K562 (cell line): Measurements from ENCODE around the gene IPCEF1. TPM values are rescaled to one million over a fixed set of nuclear protein-coding genes. Genes with fewer than 3 reads are reported as not detected.

Experiments used
- ATAC-seq: fragments of 200-7000 bp; cut with Tn5 transposase; 3 replicates; pipeline ENCODE4 v1.9.1; 2020; ENCODE audit warnings: moderate library complexity
- BruUV-seq: library from RNA; stranded (reverse); fragments of 400-500 nt; replicated peaks from 2 replicates; lab custom pipeline; 2021; lab: Mats Ljungman, UMichigan
- CTCF ChIA-PET: fragments of 300-600 bp; formaldehyde crosslinking; extraction: SDS; loops from one replicate; lab custom pipeline; 2021; ENCODE audit warnings: low intra/inter-chr PET ratio; lab: Yijun Ruan, JAX
- POLR2A ChIA-PET: fragments of 300-600, 350-650 bp; sonication (Branson Sonifier 250); formaldehyde crosslinking; extraction: SDS; loops from one replicate; lab custom pipeline; 2021; ENCODE audit warnings: antibody characterized with exemption, inconsistent platforms; lab: Yijun Ruan, JAX
- DNase-seq, 4 experiments: peaks; one replicate each; pipeline versions ENCODE4 v3.0.0 to v3.0.0-alpha.2; 2011 to 2018; ENCODE audit warnings: low spot score in 3 of 4, mixed read lengths in 3 of 4; ENCODE audit errors: extremely low read depth in 1 of 4
- FAIRE-seq: peaks from 2 replicates; lab custom pipeline; 2011; peaks lifted over from hg19 to GRCh38; lab: Jason Lieb, UNC
- H2AFZ ChIP-seq: 2 replicates; pipeline ENCODE4 v1.6.0; 2011; ENCODE audit warnings: low read depth, low read length, control low read depth, inconsistent platforms
- H3K27ac ChIP-seq: fragments of 200-600 bp; 3 replicates; pipeline ENCODE4 v1.8.0; 2011; ENCODE audit warnings: low read depth, mild to moderate bottlenecking, control low read depth, inconsistent platforms, low read length, moderate library complexity, mixed read lengths; ENCODE audit errors: extremely low read depth
- H3K27me3 ChIP-seq, 2 experiments: fragments of 300-600 bp in 1 of 2; 2 replicates in 1 of 2; 3 replicates in 1 of 2; pipeline versions ENCODE4 v1.6.0 to v1.8.0; 2011; ENCODE audit warnings: inconsistent platforms in 2 of 2, low read length in 2 of 2, mild to moderate bottlenecking in 1 of 2, mixed read lengths in 1 of 2, moderate library complexity in 1 of 2; ENCODE audit not compliant: control insufficient read depth in 2 of 2, insufficient read depth in 2 of 2
- H3K36me3 ChIP-seq: fragments of 300-600 bp; 3 replicates; pipeline ENCODE4 v1.8.0; 2011; ENCODE audit warnings: mild to moderate bottlenecking, low read length, inconsistent platforms; ENCODE audit not compliant: control insufficient read depth, insufficient read depth
- H3K4me1 ChIP-seq, 2 experiments: fragments of 200-600 bp in 1 of 2; replicated peaks in 1 of 2; 2 replicates in 1 of 2; 3 replicates in 1 of 2; pipeline versions ENCODE4 v1.5.1 to v1.8.0; 2011; ENCODE audit warnings: inconsistent platforms in 2 of 2, low read length in 2 of 2, mild to moderate bottlenecking in 1 of 2, mixed read lengths in 1 of 2, moderate library complexity in 1 of 2; ENCODE audit not compliant: control insufficient read depth in 2 of 2, insufficient read depth in 2 of 2
- H3K4me2 ChIP-seq: 2 replicates; pipeline ENCODE4 v1.6.1; 2011; ENCODE audit warnings: low read length, control low read depth, inconsistent platforms, mixed read lengths; ENCODE audit not compliant: insufficient read depth
- H3K4me3 ChIP-seq: fragments of 200-600 bp; sonication (generic), shearing (Covaris generic); 2 replicates; pipeline ENCODE4 v1.5.1; 2016; ENCODE audit warnings: control low read depth, inconsistent platforms
- H3K79me2 ChIP-seq: fragments of 200-600 bp; 3 replicates; pipeline ENCODE4 v1.8.0; 2011; ENCODE audit warnings: low read length, inconsistent platforms; ENCODE audit not compliant: control insufficient read depth, insufficient read depth
- H3K9ac ChIP-seq, 2 experiments: 2 replicates each; pipeline versions ENCODE4 v1.6.0 to v1.6.1; 2011; ENCODE audit warnings: low read depth in 2 of 2, low read length in 2 of 2, control low read depth in 1 of 2, inconsistent platforms in 1 of 2, mild to moderate bottlenecking in 1 of 2, mixed read lengths in 1 of 2; ENCODE audit not compliant: insufficient read depth in 1 of 2
- H3K9me1 ChIP-seq: one replicate; pipeline ENCODE4 v1.6.0; 2011; ENCODE audit warnings: inconsistent platforms, mild to moderate bottlenecking, low read length, moderate library complexity; ENCODE audit not compliant: control insufficient read depth, insufficient read depth
- H3K9me3 ChIP-seq: replicated peaks from 2 replicates; pipeline ENCODE4 v1.5.1; 2011; ENCODE audit warnings: low read depth, low read length, inconsistent platforms; ENCODE audit not compliant: control insufficient read depth, insufficient read depth
- H4K20me1 ChIP-seq: replicated peaks from 2 replicates; pipeline ENCODE4 v1.6.1; 2011; ENCODE audit warnings: low read length, inconsistent platforms, mixed read lengths; ENCODE audit not compliant: control insufficient read depth, insufficient read depth
- ARHGAP35 ChIP-seq: fragments of 450-650 bp; IDR thresholded peaks from 2 replicates; pipeline ENCODE4 v1.6.1; 2018; ENCODE audit not compliant: partially characterized antibody
- CCNT2 ChIP-seq: IDR thresholded peaks from 2 replicates; pipeline ENCODE4 v1.6.1; 2011; ENCODE audit warnings: borderline replicate concordance, low read depth, mild to moderate bottlenecking, moderate library complexity, mixed read lengths, low read length; ENCODE audit not compliant: insufficient read length; ENCODE audit errors: extremely low read depth
- DNMT1 ChIP-seq: fragments of 450-650 bp; IDR thresholded peaks from 2 replicates; pipeline ENCODE4 v1.6.1; 2016; ENCODE audit warnings: antibody characterized with exemption, mild to moderate bottlenecking
- EGR1 ChIP-seq: fragments of 450-650 bp; conservative IDR thresholded peaks from 2 replicates; pipeline ENCODE4 v1.6.1; 2017; ENCODE audit warnings: mild to moderate bottlenecking
- ETV5 ChIP-seq: sonication (generic); formaldehyde crosslinking; IDR thresholded peaks from 2 replicates; pipeline ENCODE4 v1.4.0; 2020; ENCODE audit warnings: low read depth, mild to moderate bottlenecking, missing genetic modification reagents
- GABPB2 ChIP-seq: fragments of 250-450 bp; sonication (Bioruptor Pico); conservative IDR thresholded peaks from 2 replicates; pipeline ENCODE4 v1.5.1; 2021; ENCODE audit warnings: mild to moderate bottlenecking
- KAT2B ChIP-seq: IDR thresholded peaks from one replicate; pipeline ENCODE4 v1.6.1; 2012; ENCODE audit warnings: low read depth, mild to moderate bottlenecking, control low read depth, inconsistent platforms, low read length, moderate library complexity
- MEF2A ChIP-seq: IDR thresholded peaks from 2 replicates; pipeline ENCODE4 v1.6.1; 2011; ENCODE audit warnings: low read depth, mild to moderate bottlenecking, low read length, moderate library complexity; ENCODE audit not compliant: control insufficient read depth
- MEIS2 ChIP-seq: fragments of 450-650 bp; IDR thresholded peaks from 2 replicates; pipeline ENCODE4 v1.6.1; 2014; ENCODE audit warnings: mild to moderate bottlenecking; ENCODE audit not compliant: partially characterized antibody
- NEUROD1 ChIP-seq: fragments of 150-350 bp; IDR thresholded peaks from 2 replicates; pipeline ENCODE4 v1.6.1; 2014; ENCODE audit warnings: borderline replicate concordance, low read length, low read depth; ENCODE audit not compliant: partially characterized antibody
- TBP ChIP-seq: optimal IDR thresholded peaks from 2 replicates; pipeline ENCODE3; 2011; ENCODE audit warnings: low read depth, low read length, improper control_type of control experiment
- TFAM ChIP-seq: fragments of 250-450 bp; sonication (Bioruptor Pico); conservative IDR thresholded peaks from 2 replicates; pipeline ENCODE4 v1.5.0; 2021; ENCODE audit warnings: mild to moderate bottlenecking, moderate library complexity
- ZC3H4 ChIP-seq: sonication (generic); formaldehyde crosslinking; IDR thresholded peaks from 2 replicates; pipeline ENCODE4 v1.9.0; 2021; ENCODE audit warnings: missing genetic modification reagents, borderline replicate concordance
- ZFP30 ChIP-seq: fragments of 250-450 bp; sonication (Bioruptor Pico); IDR thresholded peaks from 2 replicates; pipeline ENCODE4 v1.8.0; 2022; ENCODE audit warnings: moderate library complexity, mild to moderate bottlenecking, inconsistent platforms, borderline replicate concordance
- ZNF175 ChIP-seq: fragments of 200-800 bp; sonication (Bioruptor generic); IDR thresholded peaks from 2 replicates; pipeline ENCODE4 v1.6.1; 2016; ENCODE audit warnings: low read depth, mild to moderate bottlenecking, missing genetic modification characterization, missing compliant biosample characterization
- ZNF239 ChIP-seq: fragments of 250-450 bp; sonication (Bioruptor Pico); IDR thresholded peaks from 2 replicates; pipeline ENCODE4 v1.4.0; 2020; ENCODE audit warnings: mild to moderate bottlenecking
- ZNF644 ChIP-seq: fragments of 200-800 bp; sonication (Bioruptor generic); IDR thresholded peaks from 2 replicates; pipeline ENCODE4 v1.6.1; 2016; ENCODE audit warnings: low read depth, missing genetic modification characterization, missing compliant biosample characterization
- ZNF785 ChIP-seq: fragments of 250-450 bp; sonication (Bioruptor Pico); IDR thresholded peaks from 2 replicates; pipeline ENCODE4 v1.4.0; 2020; ENCODE audit warnings: mild to moderate bottlenecking
- WGBS: fragments of 100-300 bp; shearing (Covaris generic); methylation state at CpG from one replicate; pipeline ENCODE4 v1.1.6; 2016; ENCODE audit warnings: low coverage, mixed read lengths; ENCODE audit not compliant: insufficient coverage; ENCODE audit errors: missing lambda C conversion rate; 5-methylcytosine and 5-hydroxymethylcytosine counted together
- in situ Hi-C: fragments of 300-500 bp; cut with MboI; formaldehyde crosslinking; loops from 4 replicates; pipeline ENCODE4 v1.15.0; 2018; ENCODE audit warnings: inconsistent platforms, mixed read lengths
- intact Hi-C: fragments of 100-400 bp; cut with micrococcal nuclease; formaldehyde crosslinking; loops from 2 replicates; pipeline ENCODE4 v1.14.2; 2022
- polyA plus RNA-seq, 8 experiments: library from polyadenylated mRNA; depleted of rRNA in 4 of 8; stranded (reverse) in 5 of 8; unstranded in 3 of 8; fragments of >200 nt; fragmentation: Nextera tagmentation in 2 of 8; fragmentation: Illumina TruSeq in 1 of 8; extraction: Ambion mirVana in 2 of 8; extraction: Trizol in 1 of 8; gene quantifications; 2 replicates each; pipeline versions ENCODE4 v1.2.1 to v1.2.3, GENCODE V29; 2011 to 2014; ENCODE audit warnings: inconsistent platforms in 1 of 8, missing spikeins in 1 of 8
- total RNA-seq, 7 experiments: library from RNA; depleted of rRNA in 6 of 7; stranded (reverse); fragments of >200 nt in 6 of 7; fragmentation: Illumina TruSeq in 2 of 7; extraction: Trizol in 2 of 7; gene quantifications; 2 replicates each; pipeline versions ENCODE4 v1.2.1 to v1.2.3, GENCODE V29; 2011 to 2021; ENCODE audit warnings: low replicate concordance in 1 of 7

The IPCEF1 gene
- total and polyA plus RNA-seq, 9 of the 15 experiments (the other 6 are each of a cell fraction or from before 2014, with no cell fraction given), result 0.14 to 0.18 TPM; not detected in 7

GRCh38 chr6:154206141-154206540 is 150.5 kb downstream of the IPCEF1 start:
- in situ Hi-C loops (no loop called here), intact Hi-C loops (no loop called here)
- no peak for FAIRE-seq
- no peaks in the 10 kb centered on the region for H3K79me2 ChIP-seq
- no peak for DNase-seq
- CTCF ChIA-PET, result no interaction called here
- no peaks in the 10 kb centered on the region for H3K9me1 ChIP-seq
- POLR2A ChIA-PET, result no interaction called here
- H2AFZ ChIP-seq, result no peak overlapping the region
- H4K20me1 ChIP-seq, result no peaks in the 10 kb centered on the region
- H3K9ac ChIP-seq, result no peak overlapping the region
- no peak overlapping the region for H3K27ac ChIP-seq
- H3K4me2 ChIP-seq, result no peak overlapping the region
- no peaks in the 10 kb centered on the region for H3K36me3 ChIP-seq
- TF ChIP-seq ZNF785 (CRISPR knock-in tag) (no peak), TBP (no peak), GABPB2 (CRISPR knock-in tag) (no peak), CCNT2 (no peak), ZNF644 (tag) (no peak), TFAM (CRISPR knock-in tag) (no peak)
- 0% methylated on average over 2 of the region's 2 CpGs for WGBS
- no peaks in the 10 kb centered on the region for H3K4me1 ChIP-seq
- no peak for ATAC-seq
- H3K27me3 ChIP-seq, result no peaks in the 10 kb centered on the region
- H3K4me3 ChIP-seq, result no peak overlapping the region
- H3K9me3 ChIP-seq, result no peaks in the 10 kb centered on the region
- BruUV-seq, result no TSS peak

GRCh38 chr6:154202958-154203357 is 153.6 kb downstream of the IPCEF1 start:
- H4K20me1 ChIP-seq, result no peaks in the 10 kb centered on the region
- in situ Hi-C loops (no loop called here), intact Hi-C loops (no loop called here)
- H3K79me2 ChIP-seq, result no peaks in the 10 kb centered on the region
- CTCF ChIA-PET, result no interaction called here
- DNase-seq (no peak), ATAC-seq (no peak), FAIRE-seq (no peak)
- H3K9ac ChIP-seq, result no peak overlapping the region
- BruUV-seq, result no TSS peak
- H3K4me2 ChIP-seq, result no peak overlapping the region
- H3K27ac ChIP-seq, result no peak overlapping the region
- POLR2A ChIA-PET, result interaction anchor here (0.7 kb wide), 1 partner anchor 14 kb away, joined by 3 read pairs; no protein-coding TSS in a partner anchor
- no peak overlapping the region for H3K4me3 ChIP-seq
- no peaks in the 10 kb centered on the region for H3K9me1 ChIP-seq
- no peak overlapping the region for H2AFZ ChIP-seq
- no peaks in the 10 kb centered on the region for H3K27me3 ChIP-seq
- 0% methylated on average over 6 of the region's 6 CpGs for WGBS
- no peaks in the 10 kb centered on the region for H3K9me3 ChIP-seq
- no peaks in the 10 kb centered on the region for H3K4me1 ChIP-seq
- H3K36me3 ChIP-seq, result no peaks in the 10 kb centered on the region
- TF ChIP-seq EGR1 (no peak), MEIS2 (no peak), MEF2A (no peak), ZNF175 (no peak), ZNF239 (CRISPR knock-in tag) (no peak), ZC3H4 (no peak), DNMT1 (no peak), ARHGAP35 (no peak), NEUROD1 (no peak), KAT2B (no peak), ZFP30 (no peak), ETV5 (no peak)
